H9 (cell line): ENCODE data around the gene SYS1. TPM values are rescaled to one million over a fixed set of nuclear protein-coding genes. Genes with fewer than 3 reads are reported as not detected.
A peak's percentile ranks its signal among the peaks of the same experiment; 100 is the strongest.

Experiments
- DNase-seq: peaks from one replicate; pipeline ENCODE4 v3.0.0-alpha.2; 2017
- H2AFZ ChIP-seq: one replicate; pipeline ENCODE4 v1.6.1; 2013; ENCODE audit warnings: mild to moderate bottlenecking, low read length, control low read depth, moderate library complexity
- H2AK5ac ChIP-seq: 2 replicates; pipeline ENCODE4 v1.6.1; 2013; ENCODE audit warnings: low read length, control low read depth, mixed read lengths; ENCODE audit not compliant: insufficient read length
- H2BK120ac ChIP-seq: one replicate; pipeline ENCODE4 v1.6.1; 2013; ENCODE audit warnings: low read depth, mild to moderate bottlenecking, low read length, control low read depth, inconsistent platforms; ENCODE audit not compliant: poor library complexity, severe bottlenecking
- H2BK12ac ChIP-seq: 2 replicates; pipeline ENCODE4 v1.6.1; 2013; ENCODE audit warnings: low read length, control low read depth, mixed read lengths, low read depth; ENCODE audit not compliant: insufficient read length
- H2BK15ac ChIP-seq: 2 replicates; pipeline ENCODE4 v1.6.1; 2013; ENCODE audit warnings: low read depth, low read length, control low read depth
- H2BK20ac ChIP-seq: one replicate; pipeline ENCODE4 v1.6.1; 2013; ENCODE audit warnings: low read depth, mild to moderate bottlenecking, low read length, control low read depth, inconsistent platforms; ENCODE audit not compliant: poor library complexity, severe bottlenecking
- H2BK5ac ChIP-seq: 2 replicates; pipeline ENCODE4 v1.6.1; 2013; ENCODE audit warnings: low read length, control low read depth, mixed read lengths; ENCODE audit not compliant: insufficient read length
- H3K14ac ChIP-seq: 2 replicates; pipeline ENCODE4 v1.6.1; 2013; ENCODE audit warnings: low read length, control low read depth; ENCODE audit not compliant: insufficient read depth
- H3K18ac ChIP-seq: 2 replicates; pipeline ENCODE4 v1.6.1; 2013; ENCODE audit warnings: low read depth, mild to moderate bottlenecking, mixed read lengths, low read length, control low read depth; ENCODE audit not compliant: insufficient read length
- H3K23ac ChIP-seq: 2 replicates; pipeline ENCODE4 v1.6.1; 2013; ENCODE audit warnings: low read length, control low read depth, mixed read lengths, low read depth; ENCODE audit not compliant: insufficient read length
- H3K23me2 ChIP-seq: 2 replicates; pipeline ENCODE4 v1.6.1; 2013; ENCODE audit warnings: low read depth, mild to moderate bottlenecking, mixed read lengths, low read length, control low read depth; ENCODE audit not compliant: insufficient read length, poor library complexity, severe bottlenecking
- H3K27ac ChIP-seq: 2 replicates; pipeline ENCODE4 v1.5.1; 2013; ENCODE audit warnings: low read length, control low read depth, mixed read lengths, low read depth; ENCODE audit not compliant: insufficient read length
- H3K27me3 ChIP-seq: 2 replicates; pipeline ENCODE4 v1.6.1; 2013; ENCODE audit warnings: low read length, control low read depth, inconsistent platforms; ENCODE audit not compliant: insufficient read depth
- H3K4ac ChIP-seq: 2 replicates; pipeline ENCODE4 v1.6.1; 2013; ENCODE audit warnings: low read depth, mild to moderate bottlenecking, control low read depth, inconsistent platforms, low read length, moderate library complexity
- H3K4me1 ChIP-seq: 2 replicates; pipeline ENCODE4 v1.6.1; 2013; ENCODE audit warnings: low read length, control low read depth, inconsistent platforms; ENCODE audit not compliant: insufficient read depth
- H3K4me2 ChIP-seq: 2 replicates; pipeline ENCODE4 v1.6.1; 2013; ENCODE audit warnings: low read length, control low read depth, mixed read lengths; ENCODE audit not compliant: insufficient read length, insufficient read depth
- H3K56ac ChIP-seq: 2 replicates; pipeline ENCODE4 v1.6.1; 2013; ENCODE audit warnings: low read depth, mild to moderate bottlenecking, mixed read lengths, low read length, control low read depth; ENCODE audit not compliant: insufficient read length
- H3K79me1 ChIP-seq: 2 replicates; pipeline ENCODE4 v1.6.1; 2013; ENCODE audit warnings: low read depth, mild to moderate bottlenecking, moderate library complexity, low read length, control low read depth, inconsistent platforms; ENCODE audit not compliant: insufficient read depth, poor library complexity, severe bottlenecking
- H3K79me2 ChIP-seq: 2 replicates; pipeline ENCODE4 v1.6.1; 2013; ENCODE audit warnings: low read length, control low read depth, inconsistent platforms; ENCODE audit not compliant: insufficient read depth
- H3K9ac ChIP-seq: 2 replicates; pipeline ENCODE4 v1.6.1; 2013; ENCODE audit warnings: low read length, control low read depth, mixed read lengths; ENCODE audit not compliant: insufficient read length; ENCODE audit errors: extremely low read depth
- H3K9me3 ChIP-seq: one replicate; pipeline ENCODE4 v1.6.1; 2013; ENCODE audit warnings: low read depth, low read length, inconsistent platforms; ENCODE audit not compliant: control insufficient read depth
- H3T11ph ChIP-seq: one replicate; pipeline ENCODE4 v1.6.1; 2013; ENCODE audit warnings: mild to moderate bottlenecking, low read length, control low read depth, inconsistent platforms
- H4K20me1 ChIP-seq: one replicate; pipeline ENCODE4 v1.6.1; 2013; ENCODE audit not compliant: control insufficient read depth, insufficient read length, insufficient read depth
- H4K5ac ChIP-seq: 2 replicates; pipeline ENCODE4 v1.6.1; 2013; ENCODE audit warnings: low read depth, mild to moderate bottlenecking, mixed read lengths, low read length, control low read depth; ENCODE audit not compliant: insufficient read length
- H4K8ac ChIP-seq: replicated peaks from 2 replicates; pipeline ENCODE4 v1.6.1; 2013; ENCODE audit warnings: low read length, control low read depth, mixed read lengths, low read depth; ENCODE audit not compliant: insufficient read length
- H4K91ac ChIP-seq: 2 replicates; pipeline ENCODE4 v1.6.1; 2013; ENCODE audit warnings: low read depth, mild to moderate bottlenecking, moderate library complexity, mixed read lengths, low read length, control low read depth; ENCODE audit not compliant: insufficient read length
- H3K27ac Mint-ChIP-seq, 3 experiments: 2 replicates in 2 of 3; 3 replicates in 1 of 3; pipeline ENCODE4 v1.8.0; 2020 to 2021; ENCODE audit warnings: mixed read lengths in 3 of 3, mild to moderate bottlenecking in 1 of 3, moderate library complexity in 1 of 3
- H3K27me3 Mint-ChIP-seq: 2 replicates; pipeline ENCODE4 v1.8.0; 2021; ENCODE audit warnings: low read depth, mild to moderate bottlenecking, moderate library complexity, mixed read lengths
- H3K36me3 Mint-ChIP-seq, 3 experiments: 2 replicates in 2 of 3; 3 replicates in 1 of 3; pipeline ENCODE4 v1.8.0; 2020 to 2021; ENCODE audit warnings: low read depth in 3 of 3, mixed read lengths in 3 of 3; ENCODE audit not compliant: insufficient read depth in 1 of 3
- H3K4me1 Mint-ChIP-seq, 2 experiments: 2 replicates each; pipeline ENCODE4 v1.8.0; 2020; ENCODE audit warnings: mixed read lengths in 2 of 2
- H3K4me3 Mint-ChIP-seq, 2 experiments: 2 replicates in 1 of 2; 3 replicates in 1 of 2; pipeline ENCODE4 v1.8.0; 2020 to 2021; ENCODE audit warnings: mild to moderate bottlenecking in 2 of 2, mixed read lengths in 2 of 2, moderate library complexity in 1 of 2
- H3K9me3 Mint-ChIP-seq, 2 experiments: 2 replicates in 1 of 2; 3 replicates in 1 of 2; pipeline ENCODE4 v1.8.0; 2020; ENCODE audit warnings: mild to moderate bottlenecking in 2 of 2, mixed read lengths in 2 of 2, moderate library complexity in 1 of 2
- CTCF ChIP-seq: fragments of 200-600 bp; sonication (generic); conservative IDR thresholded peaks from 3 replicates; pipeline ENCODE4 v1.8.0; 2021; ENCODE audit warnings: antibody characterized with exemption, mild to moderate bottlenecking
- WGBS: extraction: QIAGEN DNeasy Blood & Tissue Kit; methylation state at CpG from one replicate; pipeline ENCODE4 v1.1.7; 2013; ENCODE audit warnings: missing lambda C conversion rate, low lambda C conversion rate, mixed read lengths; ENCODE audit not compliant: insufficient read length; ENCODE audit errors: extremely low coverage; 5-methylcytosine and 5-hydroxymethylcytosine counted together
- total RNA-seq: library from RNA; stranded (reverse); gene quantifications from 2 replicates; pipeline ENCODE4 v1.2.1, GENCODE V29; 2021

Gene SYS1
- total RNA-seq, 1 experiment from 2014 or later = 21.0 TPM

- H4K91ac ChIP-seq = no peak overlapping the region
- peaks cover 2% of the 10 kb centered on the region for H4K20me1 ChIP-seq
- Mint-ChIP-seq H3K9me3 (no peaks in the 10 kb centered on the region), H3K27ac (peak overlapping the region; percentile 96 to 99 (median 98)), H3K4me3 (peak overlapping the region; percentile 65 to 76), H3K36me3 (peaks cover 3 to 12% (median 5%) of the 10 kb centered on the region in 3 experiments; a peak in 4 of 7 replicates), H3K4me1 (peaks cover 94 to 96% of the 10 kb centered on the region in 2 experiments), H3K27me3 (peaks cover 4% of the 10 kb centered on the region; the same call in 1 of the 2 replicates)
- peak overlapping the region; percentile 6 for H3K9ac ChIP-seq
- H2BK120ac ChIP-seq = no peak overlapping the region
- peaks cover 11% of the 10 kb centered on the region for H3K23me2 ChIP-seq
- no peak overlapping the region for H2BK15ac ChIP-seq
- H3K56ac ChIP-seq = no peak overlapping the region
- no peak overlapping the region for H3K23ac ChIP-seq
- H3K4me1 ChIP-seq = peaks cover 42% of the 10 kb centered on the region
- no peak overlapping the region for H2AFZ ChIP-seq
- no peak overlapping the region for H4K5ac ChIP-seq
- no peak for DNase-seq
- H3K9me3 ChIP-seq = no peaks in the 10 kb centered on the region
- no peak for TF ChIP-seq CTCF
- H3K18ac ChIP-seq = no peak overlapping the region
- H2BK5ac ChIP-seq = no peak overlapping the region
- no peak overlapping the region for H4K8ac ChIP-seq
- H3K27me3 ChIP-seq = no peaks in the 10 kb centered on the region
- no peak overlapping the region for H3K4ac ChIP-seq
- H3K79me1 ChIP-seq = no peaks in the 10 kb centered on the region
- H3K14ac ChIP-seq = peak overlapping the region; percentile 32
- no peak overlapping the region for H2BK20ac ChIP-seq
- no CpG with 5 or more reads among the region's 6 CpGs for WGBS
- no peak overlapping the region for H3T11ph ChIP-seq
- peaks cover 5% of the 10 kb centered on the region; the same call in 1 of the 2 replicates for H3K79me2 ChIP-seq
- H2BK12ac ChIP-seq = no peak overlapping the region
- peak overlapping the region; percentile 53 for H3K4me2 ChIP-seq
- H2AK5ac ChIP-seq = no peak overlapping the region
- H3K27ac ChIP-seq = no peak overlapping the region
These were observed 20.0 kb upstream of the SYS1 start for GRCh38 chr20:45342855-45343531.
